ENCODE measurements around the gene UROS.

Gene UROS

DNA sequence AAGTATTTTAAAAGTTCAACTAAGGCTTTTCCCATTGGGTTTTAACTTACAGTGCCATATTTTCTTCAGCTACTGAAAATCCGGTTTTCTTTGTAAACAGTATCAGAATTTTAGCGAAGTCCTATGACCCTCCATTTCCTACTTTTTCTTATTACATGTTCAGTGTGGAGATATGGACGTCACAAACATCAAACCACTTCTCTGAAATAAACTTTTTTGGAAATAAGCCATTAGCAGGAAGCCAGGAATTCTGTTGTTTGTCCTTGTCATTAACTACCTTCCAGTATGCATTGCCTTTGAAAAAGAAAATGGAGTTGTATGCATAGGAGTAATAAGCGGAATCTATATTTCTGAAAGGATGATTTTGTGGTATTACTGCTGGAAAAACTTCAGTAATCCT lies 56.5 kb downstream of the UROS start:
- no peak for TF ChIP-seq CTCF (IDR thresholded peaks at IDR 0.05; ENCODE audit: borderline replicate concordance, control extremely low read depth, extremely low read depth, insufficient read depth, missing control alignments)
- in situ Hi-C loops (cut with MboI; ENCODE audit: low sequenced_read_pairs, unreplicated experiment) = no loop called here
- DNase-seq (ENCODE audit: low spot score) = no peak

GRCh38 chr10:125765835-125766234 lies 57.2 kb downstream of the UROS start:
- in situ Hi-C loops (cut with MboI; ENCODE audit: low sequenced_read_pairs, unreplicated experiment) = no loop called here

GRCh38 chr10:125762692-125763648 lies 60.1 kb downstream of the UROS start:
- no peak for TF ChIP-seq CTCF (IDR thresholded peaks at IDR 0.05; ENCODE audit: borderline replicate concordance, control extremely low read depth, extremely low read depth, insufficient read depth, missing control alignments)
- in situ Hi-C loops (cut with MboI; ENCODE audit: low sequenced_read_pairs, unreplicated experiment) = no loop called here
- no peak for DNase-seq (ENCODE audit: low spot score)

More at GRCh38 chr10:125765835-125766234, 57.2 kb downstream of the UROS start:
- TF ChIP-seq CTCF (IDR thresholded peaks at IDR 0.05; ENCODE audit: borderline replicate concordance, control extremely low read depth, extremely low read depth, insufficient read depth, missing control alignments) = no peak
- no peak for DNase-seq (ENCODE audit: low spot score)

DNA sequence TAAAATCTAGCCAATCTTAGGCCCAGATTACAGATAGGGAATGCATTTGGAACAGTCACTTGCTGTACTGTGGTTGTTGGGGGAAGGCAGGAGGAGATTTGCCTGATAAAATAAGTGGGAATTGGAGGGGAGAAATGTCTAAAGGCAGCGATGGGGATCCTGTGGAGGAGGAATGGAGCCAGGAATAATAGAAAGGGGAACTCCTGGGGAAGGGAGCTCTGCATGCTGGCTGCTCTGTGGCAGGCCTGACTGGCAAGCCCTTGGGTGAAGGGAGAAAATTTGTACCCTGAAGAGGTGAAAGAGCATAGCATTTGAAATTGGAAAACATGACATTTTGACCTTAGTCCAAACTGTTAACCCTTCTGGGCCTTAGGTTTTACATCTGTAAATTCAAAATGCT lies 61.1 kb downstream of the UROS start:
- in situ Hi-C loops (cut with MboI; ENCODE audit: low sequenced_read_pairs, unreplicated experiment) = no loop called here
- DNase-seq (ENCODE audit: low spot score) = no peak
- TF ChIP-seq CTCF (IDR thresholded peaks at IDR 0.05; ENCODE audit: borderline replicate concordance, control extremely low read depth, extremely low read depth, insufficient read depth, missing control alignments) = no peak

- TF ChIP-seq CTCF (IDR thresholded peaks at IDR 0.05; ENCODE audit: borderline replicate concordance, control extremely low read depth, extremely low read depth, insufficient read depth, missing control alignments) = no peak
- in situ Hi-C loops (cut with MboI; ENCODE audit: low sequenced_read_pairs, unreplicated experiment) = no loop called here
- no peak for DNase-seq (ENCODE audit: low spot score)
These were observed 65.3 kb downstream of the UROS start for GRCh38 chr10:125757742-125758141.

DNA sequence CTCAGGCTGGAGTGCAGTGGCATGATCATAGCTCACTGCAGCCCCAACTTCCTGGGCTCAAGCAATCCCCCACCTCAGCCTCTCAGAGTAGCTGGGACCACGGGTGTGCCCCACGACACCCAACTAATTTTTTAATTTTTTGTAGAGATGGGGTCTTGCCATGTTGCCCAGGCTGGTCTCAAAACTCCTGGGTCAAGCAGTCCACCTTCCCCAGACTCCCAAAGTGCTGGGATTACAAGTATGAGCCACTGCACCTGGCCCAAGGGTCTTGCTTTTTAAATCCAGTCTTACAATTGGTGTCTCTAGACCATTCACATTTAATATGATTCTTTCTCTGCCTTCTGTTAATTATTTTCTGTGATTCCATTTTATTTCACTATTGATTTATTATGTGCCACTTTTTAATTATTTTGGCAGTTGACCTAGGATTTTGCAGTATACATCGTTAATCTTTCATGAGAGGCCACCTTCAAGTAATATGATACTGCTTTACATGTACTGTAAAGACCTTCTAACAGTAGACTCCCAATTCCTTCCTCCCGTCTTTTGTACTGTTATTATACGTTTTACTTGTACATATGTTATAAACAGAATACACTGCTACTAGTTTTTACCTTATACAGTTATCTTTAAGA lies 66.1 kb downstream of the UROS start:
- no peak for DNase-seq (ENCODE audit: low spot score)
- no peak for TF ChIP-seq CTCF (IDR thresholded peaks at IDR 0.05; ENCODE audit: borderline replicate concordance, control extremely low read depth, extremely low read depth, insufficient read depth, missing control alignments)
- in situ Hi-C loops (cut with MboI; ENCODE audit: low sequenced_read_pairs, unreplicated experiment) = no loop called here
